ENCODE measurements around the gene PARVG.

The PARVG gene

GRCh38 chr22:44147008-44147645, 33.6 kb upstream of the PARVG start:
- TF ChIP-seq EZH2 (IDR thresholded peaks at IDR 0.05; ENCODE audit: borderline replicate concordance, low read depth, low read length, severe bottlenecking), result no peak
- TF ChIP-seq CTCF (IDR thresholded peaks at IDR 0.05; ENCODE audit: borderline replicate concordance, extremely low read depth, low read length, poor library complexity, severe bottlenecking), result no peak
- no peaks in the 10 kb centered on the region for H3K36me3 ChIP-seq (ENCODE audit: insufficient read depth, low read length)
- H3K4me3 ChIP-seq (ENCODE audit: low read depth in 1 of 2, low read length in 2 of 2), result no peak overlapping the region
- no peaks in the 10 kb centered on the region for H3K27me3 ChIP-seq (ENCODE audit: insufficient read depth, low read length, poor library complexity)
- ATAC-seq (ENCODE audit: insufficient read depth, low read depth), result no peak
- no peak overlapping the region for H3K4me2 ChIP-seq (ENCODE audit: insufficient read depth, low read length)
- H4K20me1 ChIP-seq (ENCODE audit: insufficient read depth, low read length), result peaks cover 6% of the 10 kb centered on the region
- no peak for DNase-seq
- H3K27ac ChIP-seq (ENCODE audit: low read length), result no peak overlapping the region
- no peaks in the 10 kb centered on the region for H3K79me2 ChIP-seq (ENCODE audit: insufficient read depth, low read length)
- no peak overlapping the region for H2AFZ ChIP-seq (ENCODE audit: low read depth, low read length)
- H3K9ac ChIP-seq (ENCODE audit: low read depth, low read length), result no peak overlapping the region
- H3K9me3 ChIP-seq (ENCODE audit: insufficient read depth, low read length, severe bottlenecking), result no peaks in the 10 kb centered on the region
- H3K4me1 ChIP-seq (ENCODE audit: insufficient read depth, low read length), result no peaks in the 10 kb centered on the region

- Histone ChIP-seq H3K9ac (ENCODE audit: low read depth, low read length) (no peak overlapping the region), H3K27ac (ENCODE audit: low read length) (no peak overlapping the region), H3K9me3 (ENCODE audit: insufficient read depth, low read length, severe bottlenecking) (no peaks in the 10 kb centered on the region), H2AFZ (ENCODE audit: low read depth, low read length) (no peak overlapping the region), H3K4me1 (ENCODE audit: insufficient read depth, low read length) (no peaks in the 10 kb centered on the region), H3K36me3 (ENCODE audit: insufficient read depth, low read length) (no peaks in the 10 kb centered on the region), H3K4me3 (ENCODE audit: low read depth in 1 of 2, low read length in 2 of 2) (no peak overlapping the region), H3K79me2 (ENCODE audit: insufficient read depth, low read length) (no peaks in the 10 kb centered on the region), H3K4me2 (ENCODE audit: insufficient read depth, low read length) (no peak overlapping the region), H4K20me1 (ENCODE audit: insufficient read depth, low read length) (peaks cover 6% of the 10 kb centered on the region), H3K27me3 (ENCODE audit: insufficient read depth, low read length, poor library complexity) (no peaks in the 10 kb centered on the region)
- ATAC-seq (ENCODE audit: insufficient read depth, low read depth) (no peak), DNase-seq (no peak)
- TF ChIP-seq EZH2 (IDR thresholded peaks at IDR 0.05; ENCODE audit: borderline replicate concordance, low read depth, low read length, severe bottlenecking), result no peak
- no peak for TF ChIP-seq CTCF (IDR thresholded peaks at IDR 0.05; ENCODE audit: borderline replicate concordance, extremely low read depth, low read length, poor library complexity, severe bottlenecking)
Measured at GRCh38 chr22:44147821-44148574, 32.7 kb upstream of the PARVG start.

- Histone ChIP-seq H3K36me3 (ENCODE audit: insufficient read depth, low read length) (no peaks in the 10 kb centered on the region), H3K79me2 (ENCODE audit: insufficient read depth, low read length) (no peaks in the 10 kb centered on the region), H3K4me3 (ENCODE audit: low read depth in 1 of 2, low read length in 2 of 2) (no peak overlapping the region), H3K9me3 (ENCODE audit: insufficient read depth, low read length, severe bottlenecking) (no peaks in the 10 kb centered on the region), H3K27me3 (ENCODE audit: insufficient read depth, low read length, poor library complexity) (no peaks in the 10 kb centered on the region), H2AFZ (ENCODE audit: low read depth, low read length) (no peak overlapping the region), H4K20me1 (ENCODE audit: insufficient read depth, low read length) (peaks cover 6% of the 10 kb centered on the region), H3K27ac (ENCODE audit: low read length) (no peak overlapping the region), H3K4me1 (ENCODE audit: insufficient read depth, low read length) (no peaks in the 10 kb centered on the region), H3K4me2 (ENCODE audit: insufficient read depth, low read length) (no peak overlapping the region), H3K9ac (ENCODE audit: low read depth, low read length) (no peak overlapping the region)
- no peak for ATAC-seq (ENCODE audit: insufficient read depth, low read depth)
- TF ChIP-seq EZH2 (IDR thresholded peaks at IDR 0.05; ENCODE audit: borderline replicate concordance, low read depth, low read length, severe bottlenecking) (no peak), CTCF (IDR thresholded peaks at IDR 0.05; ENCODE audit: borderline replicate concordance, extremely low read depth, low read length, poor library complexity, severe bottlenecking) (no peak)
- DNase-seq, result no peak
Measured at GRCh38 chr22:44151676-44152075, 29.0 kb upstream of the PARVG start.

Measured in DND-41 (cell line).